T-helper 1 cell treated with Interleukin-12 subunit alpha and Interleukin-12 subunit beta and Interleukin-4 antibody, amounts not matched to agents 30 μg/mL and 1 μg/mL, for 36 hours (primary cell): ENCODE results near the gene CNKSR1.
A peak's percentile ranks its signal among the peaks of the same experiment; 100 is the strongest.

Source experiments
- H3K27ac Mint-ChIP-seq: one replicate; pipeline ENCODE4 v1.8.0; 2021; ENCODE audit warnings: mild to moderate bottlenecking, mixed read lengths
- H3K27me3 Mint-ChIP-seq: one replicate; pipeline ENCODE4 v1.8.0; 2021; ENCODE audit warnings: low read depth, mixed read lengths
- H3K36me3 Mint-ChIP-seq: one replicate; pipeline ENCODE4 v1.8.0; 2021; ENCODE audit warnings: low read depth, mixed read lengths
- H3K4me1 Mint-ChIP-seq: one replicate; pipeline ENCODE4 v1.8.0; 2021; ENCODE audit warnings: low read depth, mixed read lengths
- H3K4me3 Mint-ChIP-seq: one replicate; pipeline ENCODE4 v1.8.0; 2021; ENCODE audit warnings: mild to moderate bottlenecking, moderate library complexity, mixed read lengths
- H3K9me3 Mint-ChIP-seq: one replicate; pipeline ENCODE4 v1.8.0; 2021; ENCODE audit warnings: mixed read lengths

Gene CNKSR1

DNA sequence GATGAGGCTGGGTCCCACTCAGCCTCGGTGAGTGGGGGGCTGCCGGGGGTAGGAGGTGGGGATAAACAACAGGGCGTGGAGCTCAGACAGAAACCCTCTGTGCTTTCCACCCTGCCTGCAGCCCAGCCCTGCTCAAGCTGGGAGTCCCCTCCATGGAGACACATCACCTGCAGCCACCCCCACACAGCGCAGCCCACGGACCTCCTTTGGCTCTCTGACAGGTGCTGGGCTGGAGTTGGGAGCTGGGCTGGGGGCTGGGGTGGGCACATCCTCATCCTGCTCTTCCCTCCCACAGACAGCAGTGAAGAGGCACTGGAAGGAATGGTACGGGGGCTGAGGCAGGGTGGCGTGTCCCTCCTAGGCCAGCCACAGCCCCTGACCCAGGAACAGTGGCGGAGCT lies 11.2 kb downstream of the CNKSR1 start:
- Mint-ChIP-seq H3K4me3 (no peak overlapping the region), H3K4me1 (peaks cover 15% of the 10 kb centered on the region), H3K27ac (no peak overlapping the region), H3K27me3 (peaks cover 3% of the 10 kb centered on the region), H3K9me3 (no peaks in the 10 kb centered on the region), H3K36me3 (peaks cover 2% of the 10 kb centered on the region)

DNA sequence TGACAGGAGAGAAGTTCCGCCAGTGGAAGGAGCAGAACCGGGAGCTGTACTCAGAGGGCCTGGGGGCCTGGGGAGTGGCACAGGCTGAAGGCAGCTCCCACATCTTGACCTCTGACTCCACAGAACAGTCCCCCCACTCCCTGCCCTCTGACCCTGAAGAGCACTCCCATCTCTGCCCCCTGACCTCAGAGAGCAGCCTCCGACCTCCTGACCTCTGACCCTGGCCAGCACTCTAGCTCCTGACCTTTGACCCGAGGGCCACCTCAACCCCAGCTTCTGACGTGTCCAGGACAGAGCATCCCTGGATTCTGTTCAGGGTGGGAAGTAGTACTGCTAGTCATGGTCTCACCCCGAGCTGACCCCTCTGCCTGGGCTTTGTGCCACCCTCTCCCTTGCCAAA lies 12.0 kb downstream of the CNKSR1 start:
- H3K4me1 Mint-ChIP-seq: peaks cover 20% of the 10 kb centered on the region
- H3K36me3 Mint-ChIP-seq: peaks cover 2% of the 10 kb centered on the region
- H3K9me3 Mint-ChIP-seq: no peaks in the 10 kb centered on the region
- H3K27me3 Mint-ChIP-seq: peaks cover 8% of the 10 kb centered on the region
- H3K27ac Mint-ChIP-seq: no peak overlapping the region
- H3K4me3 Mint-ChIP-seq: no peak overlapping the region

DNA sequence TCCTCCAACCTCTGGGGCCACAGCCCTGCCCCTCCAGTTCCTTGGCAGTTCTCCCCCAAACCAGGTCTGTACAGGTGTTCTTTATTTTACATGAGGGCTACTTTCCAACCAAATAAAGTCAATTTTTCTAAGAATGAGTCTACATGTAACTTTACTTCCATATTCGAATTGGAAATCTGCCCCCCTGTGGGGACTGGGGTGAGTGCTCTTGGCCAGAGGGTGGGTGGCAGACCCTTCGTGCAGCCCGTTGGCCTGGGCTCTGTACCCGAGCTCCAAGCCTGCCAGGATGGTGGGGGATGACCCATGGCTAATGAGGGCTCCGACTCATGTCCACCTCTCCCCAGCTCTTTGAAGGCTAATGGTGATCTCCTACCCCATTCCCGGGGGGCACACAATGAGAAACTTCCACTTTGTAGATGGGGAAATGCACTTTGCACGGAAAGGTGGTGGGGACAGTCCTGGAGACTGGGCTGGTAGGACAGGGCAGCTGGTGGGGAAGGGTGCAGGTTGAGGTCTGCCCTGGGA lies 12.5 kb downstream of the CNKSR1 start:
- Mint-ChIP-seq H3K9me3 (no peaks in the 10 kb centered on the region), H3K4me3 (no peak overlapping the region), H3K4me1 (peaks cover 20% of the 10 kb centered on the region), H3K27me3 (peaks cover 8% of the 10 kb centered on the region), H3K27ac (no peak overlapping the region), H3K36me3 (peaks cover 2% of the 10 kb centered on the region)

DNA sequence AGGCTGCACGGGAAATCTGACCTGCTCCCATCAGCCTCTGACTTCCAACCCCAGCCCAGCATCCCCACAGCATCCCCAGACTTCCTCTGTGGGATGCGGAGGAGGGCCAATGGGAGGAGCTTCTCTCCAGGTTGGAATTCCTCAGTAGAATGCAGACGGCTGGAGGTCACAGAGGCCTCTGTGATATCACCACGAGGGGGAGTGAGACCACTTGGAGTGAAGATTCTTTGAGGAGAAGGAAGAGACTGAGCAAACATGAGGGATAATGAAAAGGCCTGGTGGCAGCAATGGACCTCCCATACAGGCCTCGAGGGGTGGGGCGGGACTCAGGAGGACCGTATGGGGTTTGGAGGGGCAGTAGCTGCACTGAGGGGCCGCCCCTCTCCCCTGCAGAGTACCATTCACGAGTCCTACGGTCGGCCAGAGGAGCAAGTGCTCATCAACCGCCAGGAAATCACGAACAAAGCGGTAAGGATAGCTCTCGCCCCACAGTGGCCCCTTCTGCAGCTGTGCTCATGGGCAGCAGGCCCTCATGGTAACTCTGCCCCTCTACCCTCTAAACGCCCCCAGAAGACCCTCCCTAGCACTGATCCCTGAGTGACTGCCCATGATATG lies 13.2 kb downstream of the CNKSR1 start, which contains the start of gene CATSPER4:
Gene CATSPER4 (plus strand): TSS at position 230 of the 615 bp plus-strand sequence. CDS start 26 bp downstream, at position 256.
- H3K27me3 Mint-ChIP-seq: peaks cover 11% of the 10 kb centered on the region
- peaks cover 2% of the 10 kb centered on the region for H3K36me3 Mint-ChIP-seq
- no peak within 1 kb of the TSS for H3K4me3 Mint-ChIP-seq
- H3K27ac Mint-ChIP-seq: peak within 1 kb of the TSS; percentile 11
- peaks cover 22% of the 10 kb centered on the region for H3K4me1 Mint-ChIP-seq
- H3K9me3 Mint-ChIP-seq: no peaks in the 10 kb centered on the region

DNA sequence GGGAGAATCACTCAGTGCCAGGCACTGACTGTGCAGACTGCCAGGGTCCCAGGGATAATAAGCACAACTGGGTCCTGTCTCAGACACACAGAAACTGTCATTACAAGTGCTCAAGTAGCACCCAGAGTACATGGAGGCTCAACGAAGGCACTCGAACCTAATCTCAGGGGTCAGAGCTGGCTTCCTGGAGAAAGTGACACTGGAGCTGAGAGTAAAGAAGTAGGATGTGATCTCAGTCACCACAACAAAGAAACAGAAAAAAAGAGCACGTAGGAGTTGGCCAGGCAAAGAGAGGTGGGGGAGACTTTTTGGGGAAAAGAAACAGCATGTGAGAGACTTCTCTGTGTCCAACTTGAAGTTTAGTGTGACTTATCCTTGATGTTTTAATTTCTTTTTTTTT lies 14.4 kb downstream of the CNKSR1 start:
- peaks cover 2% of the 10 kb centered on the region for H3K36me3 Mint-ChIP-seq
- H3K4me1 Mint-ChIP-seq: peaks cover 22% of the 10 kb centered on the region
- peak overlapping the region; percentile 58 for H3K4me3 Mint-ChIP-seq
- no peaks in the 10 kb centered on the region for H3K9me3 Mint-ChIP-seq
- H3K27me3 Mint-ChIP-seq: peaks cover 11% of the 10 kb centered on the region
- peak overlapping the region; percentile 8 for H3K27ac Mint-ChIP-seq

DNA sequence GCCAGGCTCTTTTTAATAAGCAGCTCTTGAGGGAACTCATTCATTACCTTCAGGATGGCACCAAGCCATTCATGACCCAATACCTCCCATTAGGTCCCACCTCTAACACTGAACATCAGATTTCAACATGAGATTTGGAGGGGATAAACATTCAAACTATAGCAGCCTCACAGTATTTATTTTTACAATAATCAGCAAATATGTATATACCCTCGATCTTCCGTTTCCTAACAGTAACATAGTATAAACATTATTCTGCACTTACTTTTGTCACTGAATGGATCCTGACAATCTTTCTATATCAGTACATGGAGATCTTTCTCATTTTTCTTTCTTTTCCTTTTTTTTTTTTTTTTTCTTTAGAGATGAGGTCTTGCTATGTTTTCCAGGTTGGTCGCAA lies 18.5 kb downstream of the CNKSR1 start:
- H3K27me3 Mint-ChIP-seq: peaks cover 22% of the 10 kb centered on the region
- no peaks in the 10 kb centered on the region for H3K9me3 Mint-ChIP-seq
- no peak overlapping the region for H3K27ac Mint-ChIP-seq
- H3K36me3 Mint-ChIP-seq: peaks cover 2% of the 10 kb centered on the region
- peaks cover 32% of the 10 kb centered on the region for H3K4me1 Mint-ChIP-seq
- H3K4me3 Mint-ChIP-seq: no peak overlapping the region

DNA sequence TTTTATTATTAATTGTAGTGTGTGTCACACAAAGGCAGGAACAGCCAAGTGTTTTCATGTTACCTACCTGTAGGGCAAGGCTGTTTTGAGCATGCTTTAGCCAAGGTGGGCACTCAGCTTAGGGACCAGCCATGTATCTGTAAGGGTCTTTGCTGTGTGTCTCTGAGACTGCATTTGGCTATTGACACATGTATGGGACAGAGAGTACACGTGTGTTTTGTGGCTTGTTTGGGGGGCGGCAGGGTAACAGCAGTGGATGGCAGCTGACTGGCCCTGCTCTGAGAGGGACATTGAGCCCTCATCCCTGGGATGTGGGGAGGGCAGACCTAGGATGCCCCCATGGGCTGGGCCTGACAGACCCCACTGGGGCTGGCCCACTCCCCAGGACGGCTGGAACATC lies 20.0 kb downstream of the CNKSR1 start:
- H3K9me3 Mint-ChIP-seq: no peaks in the 10 kb centered on the region
- no peak overlapping the region for H3K27ac Mint-ChIP-seq

DNA sequence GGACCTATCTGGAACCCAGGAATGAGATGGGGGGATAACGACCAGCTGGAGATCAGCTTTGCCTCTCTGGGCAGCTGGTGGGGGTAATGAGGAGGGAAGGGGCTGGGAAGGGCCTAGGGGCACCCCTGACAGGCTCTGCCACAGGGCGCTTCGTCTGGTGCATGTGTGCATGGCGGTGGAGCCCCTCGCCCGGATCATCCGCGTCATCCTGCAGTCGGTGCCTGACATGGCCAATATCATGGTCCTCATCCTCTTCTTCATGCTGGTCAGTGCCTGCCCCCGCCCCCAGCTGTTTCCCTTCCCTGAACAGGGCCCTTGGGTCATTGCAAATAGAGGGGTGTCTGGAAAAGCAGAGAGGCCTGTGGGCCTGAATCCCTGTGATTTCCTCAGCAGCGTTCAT lies 20.5 kb downstream of the CNKSR1 start:
- no peaks in the 10 kb centered on the region for H3K36me3 Mint-ChIP-seq
- no peak overlapping the region for H3K4me3 Mint-ChIP-seq
- peaks cover 41% of the 10 kb centered on the region for H3K4me1 Mint-ChIP-seq
- peaks cover 19% of the 10 kb centered on the region for H3K27me3 Mint-ChIP-seq
- H3K9me3 Mint-ChIP-seq: no peaks in the 10 kb centered on the region
- H3K27ac Mint-ChIP-seq: no peak overlapping the region

More for the DNA sequence above, 20.0 kb downstream of the CNKSR1 start:
- Mint-ChIP-seq H3K36me3 (no peaks in the 10 kb centered on the region), H3K27me3 (peaks cover 19% of the 10 kb centered on the region), H3K4me1 (peaks cover 38% of the 10 kb centered on the region), H3K4me3 (no peak overlapping the region)

DNA sequence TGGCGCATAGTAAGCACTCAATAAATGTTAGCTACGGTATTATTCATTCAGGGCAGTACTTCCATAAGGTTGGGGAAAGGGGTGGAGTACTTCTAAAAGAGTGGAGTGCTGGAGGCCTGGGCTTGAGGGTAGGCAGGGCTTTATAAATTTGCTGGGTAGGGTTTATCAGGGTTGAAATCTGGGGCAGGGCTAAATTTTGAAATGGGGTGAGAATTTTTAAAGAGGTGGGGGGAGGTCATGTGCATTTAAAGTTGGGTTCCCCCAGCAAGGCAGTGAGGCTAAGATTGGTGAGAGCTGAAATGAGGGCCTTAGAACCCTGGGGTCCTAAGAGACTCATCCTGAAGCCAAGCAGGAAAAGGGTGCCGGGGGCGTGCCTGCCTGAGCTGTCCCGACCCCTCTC lies 23.1 kb downstream of the CNKSR1 start:
- Mint-ChIP-seq H3K4me3 (no peak overlapping the region), H3K36me3 (no peaks in the 10 kb centered on the region), H3K27me3 (peaks cover 11% of the 10 kb centered on the region), H3K9me3 (no peaks in the 10 kb centered on the region), H3K27ac (peak overlapping the region; percentile 39), H3K4me1 (peaks cover 37% of the 10 kb centered on the region)

DNA sequence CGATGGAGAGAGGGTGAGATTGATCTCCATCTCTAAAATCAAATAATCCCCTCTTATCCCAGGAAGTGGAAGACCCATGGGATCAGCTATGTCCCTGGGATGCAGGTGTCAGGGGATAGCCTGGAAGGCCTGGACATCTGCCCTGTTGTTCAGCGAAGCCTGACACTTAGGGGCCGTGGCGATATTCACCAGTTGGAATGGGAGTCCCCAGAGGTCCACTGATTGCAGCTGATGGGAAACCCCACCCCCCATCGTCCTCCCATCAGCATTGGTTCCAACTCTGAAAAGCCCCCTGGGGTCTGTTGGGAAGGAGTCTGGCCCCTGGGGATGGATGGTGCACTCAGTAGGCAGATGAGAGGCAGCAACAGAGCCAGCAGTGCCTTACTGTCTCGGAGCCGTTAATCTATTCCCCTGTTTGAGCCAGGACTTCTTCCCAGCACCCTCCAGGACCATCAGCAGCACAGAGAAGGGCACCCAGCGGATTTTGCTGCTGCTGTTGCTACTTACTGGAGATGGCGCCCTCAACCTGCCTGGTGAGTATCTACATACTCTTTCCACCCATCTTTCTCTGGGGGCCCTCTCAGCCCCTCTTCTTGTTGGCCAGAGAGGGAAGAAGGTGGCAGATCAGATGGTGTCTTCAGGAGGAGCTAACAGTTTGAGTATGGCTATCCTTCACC lies 26.5 kb downstream of the CNKSR1 start:
- no peak overlapping the region for H3K4me3 Mint-ChIP-seq
- H3K36me3 Mint-ChIP-seq: no peaks in the 10 kb centered on the region
- H3K9me3 Mint-ChIP-seq: no peaks in the 10 kb centered on the region
- peaks cover 4% of the 10 kb centered on the region for H3K27me3 Mint-ChIP-seq
- H3K4me1 Mint-ChIP-seq: peaks cover 38% of the 10 kb centered on the region
- no peak overlapping the region for H3K27ac Mint-ChIP-seq

DNA sequence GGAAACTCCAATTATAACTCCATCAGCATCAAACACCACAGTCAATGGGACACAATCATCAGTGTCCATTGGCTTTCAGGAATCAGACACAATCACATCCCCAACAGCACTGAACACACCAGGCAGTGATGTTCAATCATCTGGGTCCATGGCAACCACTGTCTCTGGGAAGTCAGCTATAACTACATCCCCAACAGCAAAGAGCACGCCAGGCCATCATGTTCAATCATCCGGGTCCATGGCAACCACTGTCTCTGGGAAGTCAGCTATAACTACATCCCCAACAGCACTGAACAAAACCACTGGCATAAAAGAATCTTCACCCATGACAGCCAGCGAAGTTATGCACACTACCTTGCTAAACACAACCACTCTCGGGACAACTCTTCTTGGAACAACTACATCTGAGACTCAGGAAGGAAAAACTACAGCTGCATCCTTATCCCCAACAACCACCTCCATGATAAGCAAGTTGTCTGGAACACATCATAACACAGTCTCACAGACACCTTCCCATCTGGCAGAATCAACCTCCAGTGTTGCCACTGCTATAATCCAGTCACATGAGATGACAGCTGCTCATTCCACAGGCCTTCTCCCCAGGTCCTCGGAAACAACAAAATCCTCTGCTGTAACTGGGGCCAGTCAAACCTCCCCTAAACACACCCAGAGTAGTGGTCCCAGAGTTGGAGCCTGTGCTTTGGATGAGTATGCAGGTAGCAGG lies 33.0 kb downstream of the CNKSR1 start:
- peaks cover 1% of the 10 kb centered on the region for H3K4me1 Mint-ChIP-seq
- no peaks in the 10 kb centered on the region for H3K9me3 Mint-ChIP-seq
- H3K27ac Mint-ChIP-seq: no peak overlapping the region
- H3K36me3 Mint-ChIP-seq: no peaks in the 10 kb centered on the region
- peaks cover 18% of the 10 kb centered on the region for H3K27me3 Mint-ChIP-seq
- H3K4me3 Mint-ChIP-seq: no peak overlapping the region

DNA sequence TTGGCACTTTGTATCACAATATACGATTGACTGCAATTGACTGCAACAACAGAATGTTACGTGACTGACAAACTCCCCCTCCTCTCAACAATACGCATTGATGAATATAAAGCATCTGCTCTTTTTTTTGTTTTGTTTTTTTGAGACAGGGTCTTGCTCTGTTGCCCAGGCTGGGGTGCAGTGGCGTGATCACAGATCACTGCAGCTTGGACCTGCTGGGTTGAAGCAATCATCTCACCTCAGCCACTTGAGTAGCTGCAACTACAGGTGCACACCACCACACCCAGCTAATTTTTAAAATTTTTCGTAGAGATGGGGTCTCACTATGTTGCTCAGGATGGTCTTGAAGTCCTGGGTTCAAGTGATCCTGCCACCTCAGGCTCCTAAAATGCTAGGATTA lies 35.4 kb downstream of the CNKSR1 start:
- no peaks in the 10 kb centered on the region for H3K4me1 Mint-ChIP-seq
- H3K9me3 Mint-ChIP-seq: no peaks in the 10 kb centered on the region
- H3K27me3 Mint-ChIP-seq: peaks cover 24% of the 10 kb centered on the region
- H3K36me3 Mint-ChIP-seq: no peaks in the 10 kb centered on the region
- no peak overlapping the region for H3K27ac Mint-ChIP-seq
- no peak overlapping the region for H3K4me3 Mint-ChIP-seq

DNA sequence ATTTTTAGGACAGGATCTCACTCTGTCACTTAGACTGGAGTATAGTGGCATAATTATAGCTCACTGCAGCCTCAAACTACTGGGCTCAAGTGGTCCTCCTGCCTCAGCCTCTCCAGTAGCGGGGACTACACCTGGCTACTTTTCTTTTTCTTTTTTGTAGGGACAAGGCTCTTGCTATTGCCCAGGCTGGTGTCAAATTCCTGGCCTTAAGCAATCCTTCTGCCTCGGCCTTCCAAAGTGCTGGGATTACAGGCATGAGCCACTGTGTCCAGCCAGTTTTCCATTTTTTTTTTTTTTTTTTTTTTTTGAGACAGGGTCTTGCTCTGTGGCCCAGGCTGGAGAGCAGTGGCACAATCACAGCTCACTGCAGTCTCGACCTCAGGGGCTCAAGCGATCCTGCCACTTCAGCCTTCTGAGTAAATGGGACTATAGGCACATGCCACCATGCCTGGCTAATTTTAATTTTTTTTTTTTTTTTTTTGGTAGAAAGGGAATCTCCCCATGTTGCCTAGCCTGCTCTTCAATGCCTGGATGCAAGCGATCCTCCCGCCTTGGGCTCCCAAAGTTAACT lies 36.1 kb downstream of the CNKSR1 start:
- Mint-ChIP-seq H3K9me3 (no peaks in the 10 kb centered on the region), H3K4me1 (no peaks in the 10 kb centered on the region), H3K36me3 (no peaks in the 10 kb centered on the region), H3K27me3 (peaks cover 24% of the 10 kb centered on the region), H3K27ac (no peak overlapping the region), H3K4me3 (no peak overlapping the region)

DNA sequence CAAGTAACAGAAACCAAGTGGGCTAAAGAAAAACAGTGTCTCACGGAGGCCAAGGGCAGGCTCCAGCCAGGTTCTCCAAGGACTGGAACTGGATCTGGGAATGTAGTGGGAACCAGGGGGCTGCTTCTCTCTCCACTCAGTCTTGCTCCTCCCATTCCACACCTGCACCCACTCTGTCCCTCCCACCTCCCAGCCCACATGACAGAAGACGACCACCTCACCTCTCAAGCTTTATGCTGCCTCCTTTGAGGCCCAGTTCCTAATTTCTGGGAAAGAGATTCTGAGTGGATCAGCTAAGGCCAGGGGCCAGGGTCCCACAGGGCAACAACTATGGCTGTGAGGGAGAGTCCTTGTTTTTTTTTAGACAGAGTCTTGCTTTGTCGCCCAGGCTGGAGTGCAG lies 38.0 kb downstream of the CNKSR1 start:
- Mint-ChIP-seq H3K27ac (no peak overlapping the region), H3K4me3 (no peak overlapping the region), H3K9me3 (no peaks in the 10 kb centered on the region), H3K4me1 (no peaks in the 10 kb centered on the region), H3K27me3 (peaks cover 14% of the 10 kb centered on the region), H3K36me3 (no peaks in the 10 kb centered on the region)
